Stimulated activated CD8-positive, alpha-beta memory T cell treated with anti-CD3 and anti-CD28 coated beads, Interleukin-15, amount 100 ng/mL, for 24 hours (primary cell): Measurements from ENCODE around the gene ZNF521.

Source experiments
- DNase-seq: peaks from one replicate; pipeline ENCODE4 v3.0.0-alpha.2; 2020; ENCODE audit warnings: low read depth

ZNF521 gene

DNA sequence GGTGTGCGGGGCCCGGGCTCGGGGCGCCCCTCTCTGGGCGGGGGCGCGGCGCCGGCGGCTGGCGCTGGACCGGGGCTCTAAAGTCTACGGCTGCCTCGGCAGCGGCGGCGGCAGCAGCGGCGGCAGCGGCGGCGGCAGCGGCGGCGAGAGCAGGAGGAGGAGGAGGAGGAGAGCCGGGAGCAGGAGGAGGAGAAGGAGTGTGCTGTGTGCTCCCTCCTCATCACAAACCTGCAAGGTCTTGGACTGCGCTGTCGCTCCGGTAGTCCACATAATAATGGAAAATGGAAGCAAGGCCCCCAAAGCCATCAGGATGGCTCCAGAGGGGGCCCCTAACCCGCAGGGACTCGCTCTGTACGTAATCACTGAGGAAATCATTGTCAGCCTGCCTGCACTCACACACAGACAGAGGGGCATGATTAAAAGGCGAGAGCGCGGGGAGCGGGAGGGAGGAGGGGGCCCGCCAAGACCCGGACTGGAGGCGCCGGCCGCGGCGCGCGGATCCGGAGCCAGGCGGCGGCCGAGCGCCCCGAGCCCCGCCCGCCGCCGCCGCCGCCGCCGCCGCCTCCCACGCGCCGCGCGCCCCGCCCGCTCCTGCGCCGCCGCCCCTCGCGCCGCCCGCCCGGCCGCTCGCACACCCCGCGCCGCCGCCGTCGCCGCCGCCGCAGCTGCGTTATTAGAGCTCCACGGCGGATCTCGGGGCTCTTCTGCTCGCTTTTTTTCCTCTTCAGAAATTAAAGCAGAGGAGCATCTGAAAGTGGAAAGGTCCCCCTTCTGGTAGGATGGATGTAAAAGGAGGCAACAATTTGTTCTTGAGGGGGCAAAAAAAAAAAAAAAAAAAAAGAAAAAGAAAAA lies at the start of gene ZNF521:
Gene ZNF521 (minus strand): TSS at position 390 of the 852 bp plus-strand sequence. CDS start 1,220 bp downstream, outside the sequence.
- DNase-seq, result peak; percentile 13

DNA sequence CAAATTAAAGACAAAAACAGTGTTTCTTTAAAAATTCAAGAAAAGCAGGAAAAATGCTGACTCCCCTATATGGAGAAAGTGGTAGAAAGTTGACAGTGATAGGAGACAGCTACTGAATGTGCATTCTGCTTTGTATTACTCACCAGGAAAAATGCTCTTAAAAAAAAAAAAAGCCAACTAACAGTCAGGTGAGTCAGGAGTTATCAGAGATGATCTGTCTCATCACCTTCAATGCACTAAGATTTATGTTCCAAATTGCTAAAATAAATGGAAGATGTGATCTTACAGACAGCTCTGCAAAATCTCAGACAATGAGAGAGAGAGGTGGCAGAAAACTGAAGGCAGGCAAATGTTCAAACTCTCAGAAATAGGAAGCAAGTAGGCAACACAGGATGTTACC lies 47.6 kb upstream of the ZNF521 start:
- no peak for DNase-seq

DNA sequence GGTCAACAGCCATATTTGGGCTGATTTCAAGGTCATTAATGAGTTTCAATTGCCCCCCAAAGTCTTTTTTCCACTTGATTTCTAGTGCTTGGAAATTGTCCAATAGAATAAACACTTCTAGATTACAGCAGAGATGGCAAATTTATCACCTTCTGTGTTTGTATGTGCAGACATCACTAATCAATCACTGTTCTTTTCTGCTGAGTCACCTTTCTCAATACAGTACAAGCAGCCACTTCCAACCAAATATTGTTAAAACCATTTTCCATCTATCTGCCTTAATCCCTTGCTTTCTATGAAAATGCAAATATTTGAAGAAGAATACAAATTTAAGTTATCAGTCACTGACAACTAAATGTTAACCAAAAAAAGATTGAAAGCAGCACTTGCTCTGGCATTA lies 40.2 kb upstream of the ZNF521 start:
- DNase-seq, result no peak

DNA sequence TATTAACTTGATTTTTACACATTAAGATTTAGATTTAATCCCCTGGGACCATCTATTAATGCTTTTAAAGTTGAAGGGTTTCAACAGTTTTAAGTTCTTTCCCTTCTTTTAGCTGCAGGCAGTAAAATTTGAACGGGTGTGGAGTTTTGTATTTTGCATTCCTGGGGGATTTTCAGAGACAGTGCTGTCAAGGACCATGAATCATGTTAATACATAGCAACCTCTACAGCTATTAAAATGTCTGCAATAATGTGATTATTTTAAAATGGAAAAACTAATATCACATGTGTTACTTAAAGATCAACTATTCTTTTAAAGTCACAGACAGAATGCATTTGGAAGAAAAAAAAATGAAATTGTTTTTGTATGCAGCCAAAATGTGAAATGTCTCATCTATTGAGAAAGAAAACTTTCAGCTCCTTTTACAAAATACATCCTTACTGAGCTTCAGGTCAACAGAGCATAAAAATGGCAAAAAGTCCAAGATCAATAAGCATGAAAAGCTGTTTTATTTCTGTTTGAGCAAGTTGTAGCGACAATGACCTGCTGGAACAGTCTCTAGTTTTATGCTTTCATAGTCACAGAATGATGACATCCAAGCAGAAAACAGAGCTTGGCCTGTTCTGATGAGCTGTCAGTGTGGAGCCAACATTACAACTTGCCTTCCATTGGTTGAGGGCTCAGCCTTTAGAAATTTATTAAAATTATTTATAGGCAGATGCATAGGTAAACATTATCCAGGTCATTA lies 21.6 kb upstream of the ZNF521 start:
- no peak for DNase-seq

DNA sequence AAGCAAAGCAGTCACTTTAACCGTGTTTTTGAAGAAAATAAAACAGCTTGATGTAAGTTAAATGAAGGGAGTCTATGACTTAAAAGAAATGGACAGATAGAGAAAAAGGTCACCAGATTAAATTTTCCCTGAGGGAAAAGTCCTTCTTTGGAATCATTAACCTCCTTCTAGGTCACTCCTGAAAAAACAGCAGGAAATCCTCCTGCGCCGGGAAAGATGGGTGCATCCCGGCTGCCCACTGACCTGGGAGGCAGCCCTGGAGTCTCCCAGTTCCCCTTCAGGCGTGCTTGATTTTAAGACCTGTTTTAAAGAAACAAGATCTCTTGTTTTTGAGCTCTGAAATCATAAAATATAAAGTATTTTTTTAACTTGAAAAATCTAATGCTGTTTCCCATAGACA lies 18.4 kb upstream of the ZNF521 start:
- no peak for DNase-seq

DNA sequence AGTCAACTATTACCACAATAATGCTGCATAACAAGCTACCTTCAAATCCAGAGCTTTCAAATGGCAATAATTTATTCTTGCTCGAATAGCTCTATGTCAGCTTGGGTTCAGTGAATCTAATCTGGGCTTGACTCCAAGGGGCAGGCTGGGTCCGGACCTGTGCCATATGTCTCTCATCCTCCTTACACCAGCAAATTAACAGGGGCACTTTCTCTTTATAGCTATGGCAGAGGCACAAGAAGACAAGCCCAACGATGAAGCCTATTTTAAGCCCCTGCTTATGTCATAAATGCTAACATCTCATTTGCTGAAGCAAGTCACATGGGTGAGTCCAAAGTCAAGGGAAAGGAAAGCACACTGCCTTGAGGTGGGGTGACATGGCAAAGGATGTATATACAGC lies 13.3 kb upstream of the ZNF521 start:
- no peak for DNase-seq

DNA sequence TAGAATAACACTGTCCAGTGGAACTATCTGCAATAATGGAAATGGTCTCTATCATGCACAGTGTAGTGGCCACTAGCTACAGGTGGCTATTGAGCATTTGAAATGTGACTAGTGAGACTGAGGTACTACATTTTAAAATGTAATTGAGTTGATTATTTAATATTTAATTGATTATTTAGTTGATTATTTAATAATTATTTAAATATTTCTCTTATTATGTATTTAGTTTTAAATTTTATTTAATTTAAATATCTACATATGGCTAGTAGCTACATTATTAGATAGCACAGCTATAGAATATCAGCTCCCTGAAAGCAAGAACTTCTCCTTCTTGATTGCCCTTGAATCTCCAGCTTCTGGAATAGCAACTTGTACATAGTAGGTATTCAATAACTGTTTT lies 12.8 kb upstream of the ZNF521 start:
- no peak for DNase-seq

DNA sequence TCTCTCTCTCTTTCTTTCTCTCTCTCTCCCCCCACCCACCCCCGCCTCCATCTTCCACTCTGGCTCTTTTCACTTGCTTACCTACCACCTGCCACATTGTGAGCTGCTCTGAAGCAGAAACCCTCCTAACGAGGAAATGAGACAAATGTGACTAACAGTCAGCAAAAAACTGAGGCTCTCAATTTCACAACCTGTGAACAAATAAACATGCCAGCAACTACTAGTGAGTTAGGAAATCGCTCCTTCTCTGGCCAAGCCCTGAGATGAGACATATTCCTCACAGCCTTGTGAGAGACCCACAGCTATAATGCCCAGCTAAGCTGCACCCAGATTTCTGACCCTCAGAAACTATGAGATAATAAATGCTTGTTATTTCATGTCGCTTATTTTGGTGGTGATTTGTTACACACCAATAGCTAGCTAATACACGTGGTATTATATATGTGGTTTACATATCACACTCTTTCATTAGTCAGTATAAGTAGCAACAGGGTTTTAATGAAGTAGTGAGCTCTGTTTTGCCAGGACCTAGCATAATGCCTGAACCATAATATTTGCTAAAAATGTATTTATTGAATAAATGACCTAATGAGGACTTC lies 8.4 kb upstream of the ZNF521 start:
- DNase-seq, result no peak

DNA sequence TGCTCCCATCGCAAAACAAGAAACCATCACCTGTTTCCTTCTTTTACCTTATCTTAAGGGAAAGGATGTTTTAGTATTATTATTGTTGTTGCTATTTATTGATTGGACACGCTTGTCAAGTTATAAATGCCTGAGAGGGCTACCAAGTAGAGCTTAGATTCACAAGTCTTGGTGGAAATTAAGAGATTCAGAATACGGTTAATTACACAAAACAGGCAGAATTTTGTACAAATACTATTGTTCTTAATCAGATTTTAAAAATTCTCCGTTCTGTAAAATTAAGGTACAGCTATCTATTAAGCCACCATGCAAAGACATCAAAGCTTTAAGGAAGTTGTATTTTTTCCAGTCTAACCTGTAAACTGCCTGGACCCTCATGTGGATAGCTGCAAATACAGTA lies 1.1 kb upstream of the ZNF521 start:
- DNase-seq, result no peak

DNA sequence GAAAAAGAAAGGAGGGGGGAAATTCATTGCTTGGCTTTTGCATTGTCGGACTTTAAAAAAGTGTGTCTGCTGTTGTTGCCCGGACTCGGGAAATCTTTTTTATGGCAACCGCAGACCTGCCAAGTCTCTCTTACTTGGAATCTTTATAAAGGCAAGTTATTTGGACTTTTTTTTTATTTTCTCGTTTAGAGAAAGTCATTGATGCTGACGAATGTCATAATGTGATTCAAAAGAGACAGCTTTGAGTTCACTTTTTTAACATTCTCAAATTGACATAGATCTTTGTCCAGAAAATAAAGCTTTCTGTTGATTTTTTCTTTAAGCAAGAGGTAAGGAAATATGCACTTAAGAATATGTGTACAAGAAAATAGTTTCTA lies 651 bp upstream of the ZNF521 start:
- no peak for DNase-seq

DNA sequence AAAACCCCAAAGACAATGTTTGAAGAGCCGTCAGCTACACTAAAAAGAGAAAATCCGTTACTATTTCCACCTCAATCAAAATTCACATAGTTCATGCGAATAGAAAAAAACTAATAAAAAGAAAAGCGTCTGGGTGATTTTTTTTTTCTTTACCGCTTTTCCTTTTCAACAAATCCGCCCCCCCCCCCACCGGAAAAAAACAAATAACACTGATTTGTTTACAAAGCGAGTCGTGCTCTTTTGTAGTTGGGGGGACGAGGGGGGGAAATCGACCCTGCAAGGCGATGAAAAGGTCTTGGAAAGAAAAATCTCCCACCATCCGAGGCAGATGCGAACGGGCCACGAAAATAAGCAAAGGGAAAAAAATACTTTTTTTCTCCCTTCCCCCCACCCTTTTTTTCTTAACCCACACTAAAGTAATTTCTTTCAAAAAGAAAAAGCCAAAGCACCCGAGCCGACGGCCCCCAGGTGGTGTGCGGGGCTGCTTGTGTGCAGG lies 638 bp downstream of the ZNF521 start:
- no peak for DNase-seq

DNA sequence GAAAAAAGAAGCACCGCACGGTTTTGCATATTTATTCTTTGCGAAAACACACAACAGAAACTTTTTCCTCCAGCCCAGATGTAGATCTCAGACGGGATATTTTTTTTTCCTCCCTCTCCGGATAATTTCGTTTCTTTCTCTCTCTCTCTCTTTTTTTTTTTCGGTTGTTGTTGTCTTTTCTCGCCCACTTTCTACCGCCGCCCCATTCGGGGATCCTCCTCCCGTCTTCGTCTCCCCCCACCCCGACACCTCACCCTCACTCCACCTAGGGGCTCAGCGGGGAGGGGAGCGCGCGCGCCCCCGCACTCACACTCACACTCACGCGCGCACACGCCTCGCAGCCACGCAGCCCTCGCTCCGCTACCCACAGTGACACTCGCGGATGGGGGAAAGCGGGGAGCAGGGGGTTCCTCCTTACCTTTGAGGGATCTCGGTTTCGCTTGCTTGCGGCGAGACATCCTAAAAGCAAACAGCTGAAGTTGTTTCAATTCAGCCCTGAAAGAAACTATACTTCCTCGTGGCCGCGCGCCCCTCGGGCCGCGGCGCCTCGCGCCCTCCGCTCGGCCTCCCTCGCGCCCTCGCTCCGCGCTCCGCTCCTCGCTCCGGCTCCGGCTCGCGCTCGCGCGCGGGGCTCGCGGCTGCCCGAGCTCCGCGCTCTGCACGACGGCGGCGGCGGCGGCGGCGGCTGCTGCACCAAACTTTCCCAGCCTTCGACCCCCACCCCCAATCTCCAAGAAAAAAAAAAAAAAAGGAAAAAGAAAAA lies 1.3 kb downstream of the ZNF521 start:
- DNase-seq, result no peak

DNA sequence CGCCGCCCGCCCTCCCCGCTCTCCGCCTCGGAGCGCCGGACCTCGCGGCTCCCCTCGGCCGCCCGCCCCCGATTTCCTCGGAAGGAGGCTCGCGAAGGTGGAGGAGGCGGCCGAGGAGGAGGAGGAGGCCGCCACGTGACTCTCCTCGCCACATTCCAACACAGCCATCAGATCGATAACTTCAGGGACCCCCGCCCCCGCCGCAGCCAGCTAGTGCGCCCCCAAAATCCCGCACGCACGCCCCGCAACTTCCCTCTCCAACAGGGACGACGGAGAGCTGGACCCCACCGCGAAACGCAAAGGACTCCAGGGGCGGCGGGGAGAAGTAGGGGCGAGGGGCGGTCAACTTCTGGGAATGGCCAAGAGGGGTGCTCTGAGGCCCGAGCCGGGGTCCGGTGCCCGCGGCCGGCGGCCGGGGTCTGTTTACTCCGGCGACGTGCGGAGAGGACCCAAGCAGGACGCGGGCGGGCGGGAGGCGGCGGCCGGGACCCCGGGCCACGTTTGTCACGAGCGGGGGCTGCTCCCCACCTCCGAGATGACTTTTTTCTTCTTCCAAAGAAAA lies 2.0 kb downstream of the ZNF521 start:
- no peak for DNase-seq

DNA sequence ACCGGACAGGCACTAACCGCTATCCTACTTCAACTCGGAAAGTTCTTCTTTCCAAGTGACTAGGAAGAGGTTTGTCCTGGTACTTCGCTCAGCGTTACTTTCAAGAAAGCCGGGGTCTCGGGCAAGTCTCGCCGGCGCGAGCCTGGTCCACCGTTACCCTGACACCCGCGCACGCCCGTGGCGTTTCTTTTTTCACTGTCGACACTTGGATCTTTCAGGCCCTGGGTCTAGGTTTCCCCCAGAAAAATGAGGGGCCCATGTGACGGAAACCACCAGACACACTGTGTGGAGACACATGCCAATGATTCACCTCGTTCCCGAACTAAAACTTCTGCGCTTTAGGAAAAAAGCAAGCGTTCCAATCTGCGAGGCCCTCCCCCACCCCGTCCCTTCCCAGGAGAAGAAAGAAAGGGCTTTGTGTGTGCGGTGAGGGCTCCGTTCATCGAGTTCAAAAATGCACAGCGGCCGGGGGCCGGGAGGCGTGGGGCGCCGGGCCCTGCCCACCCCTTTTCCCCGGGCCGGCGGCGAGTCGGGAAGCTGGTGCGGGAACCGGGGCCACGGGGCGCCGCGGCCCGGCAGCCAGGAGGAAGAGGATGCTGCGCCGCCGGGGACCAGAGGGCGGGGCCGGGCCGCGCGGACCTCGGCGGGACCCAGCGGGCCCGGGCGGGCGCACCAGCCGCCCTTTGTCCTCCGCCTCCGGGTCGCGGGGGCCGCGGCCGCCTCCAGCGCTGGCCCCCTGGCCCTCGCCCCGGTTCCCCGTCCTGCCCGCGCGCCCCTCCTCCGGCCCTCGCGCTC lies 2.6 kb downstream of the ZNF521 start:
- DNase-seq, result no peak

DNA sequence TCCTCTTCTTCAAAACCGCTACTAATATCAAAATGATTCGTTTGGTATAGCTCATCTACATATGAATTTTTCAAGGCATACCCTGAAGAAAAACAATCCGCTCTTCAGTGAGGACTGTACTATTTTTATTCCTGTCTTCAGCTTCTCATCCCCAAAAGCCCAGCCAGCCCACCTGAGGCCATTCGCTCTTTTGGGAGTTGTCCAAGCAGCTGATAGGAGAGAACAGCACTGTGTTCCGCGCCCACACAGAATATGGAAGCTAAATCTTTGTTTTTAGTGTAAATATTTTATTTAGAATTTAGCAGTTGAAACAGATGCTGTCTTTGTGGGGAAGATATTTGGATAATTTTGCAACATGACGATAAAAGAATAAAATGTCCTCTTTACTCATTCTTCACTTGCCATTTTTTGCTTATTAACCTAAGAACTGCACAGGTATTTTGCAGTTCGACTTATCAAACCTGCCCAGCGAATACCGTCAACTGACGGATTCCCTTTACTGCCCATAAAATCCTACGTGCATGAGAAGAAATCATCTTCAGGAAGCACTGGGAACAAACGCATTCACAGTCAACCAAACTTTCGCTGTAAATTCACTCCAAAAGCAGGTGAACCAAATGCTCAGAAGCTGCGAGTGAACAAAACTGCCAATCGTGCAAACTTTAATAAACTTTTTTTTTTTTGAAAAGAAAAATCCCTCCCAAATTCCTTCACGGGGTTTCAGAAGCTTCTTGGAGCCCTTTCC lies 3.4 kb downstream of the ZNF521 start:
- DNase-seq, result no peak

DNA sequence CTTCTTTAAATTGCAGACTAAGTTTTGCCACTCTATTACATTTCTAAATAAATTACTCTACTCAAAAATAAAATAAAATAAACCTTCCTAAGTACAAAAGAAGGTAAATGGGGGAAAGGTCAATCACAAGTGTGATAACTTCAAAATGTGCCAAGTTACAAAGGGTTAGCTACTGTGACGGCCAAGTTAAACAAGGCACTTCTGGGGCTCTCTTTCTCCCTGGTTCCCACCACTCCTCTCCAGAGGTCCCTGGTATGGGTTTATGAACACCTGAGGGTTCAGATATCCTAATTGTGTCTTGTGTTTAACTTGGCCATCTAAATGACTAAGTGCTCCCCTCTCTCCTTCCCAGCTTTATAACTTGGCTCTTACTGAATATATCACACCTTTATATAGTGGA lies 5.4 kb downstream of the ZNF521 start:
- DNase-seq, result no peak

DNA sequence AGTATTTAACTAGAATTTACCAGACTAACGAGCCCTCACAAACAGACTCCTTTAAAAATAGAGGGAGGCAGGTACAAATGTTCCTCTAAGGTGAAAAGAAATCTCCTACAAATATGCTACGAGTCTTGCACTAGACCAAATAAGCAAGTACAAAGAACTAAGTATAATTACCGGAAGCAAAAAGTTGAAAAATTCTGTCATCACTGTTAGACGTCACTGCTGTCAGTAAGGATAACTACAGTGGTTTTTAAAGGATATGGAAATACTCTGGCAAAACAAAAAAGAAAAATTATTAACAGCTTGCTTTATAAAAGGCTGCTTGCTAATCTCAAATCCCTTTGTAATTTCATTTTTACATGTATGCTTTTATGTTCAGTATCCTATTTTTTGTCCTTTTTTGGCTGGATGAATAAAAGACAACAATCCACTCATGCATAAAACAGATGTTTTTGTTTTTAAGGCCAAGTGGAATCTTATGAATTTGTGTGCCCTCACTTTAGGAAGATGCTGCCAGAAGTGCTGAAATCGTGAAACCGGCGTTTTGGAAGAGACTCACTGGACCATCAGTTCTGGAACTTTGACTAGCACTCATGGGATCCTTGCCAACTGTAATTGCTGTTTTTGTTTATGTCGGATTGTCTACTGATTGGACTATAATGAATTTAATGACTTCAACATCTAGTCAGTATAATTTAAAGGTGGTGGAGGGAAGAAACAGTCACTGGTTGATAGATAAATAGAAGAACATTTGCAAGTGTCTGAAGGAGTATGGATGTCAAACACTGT lies 6.7 kb downstream of the ZNF521 start:
- DNase-seq, result no peak

DNA sequence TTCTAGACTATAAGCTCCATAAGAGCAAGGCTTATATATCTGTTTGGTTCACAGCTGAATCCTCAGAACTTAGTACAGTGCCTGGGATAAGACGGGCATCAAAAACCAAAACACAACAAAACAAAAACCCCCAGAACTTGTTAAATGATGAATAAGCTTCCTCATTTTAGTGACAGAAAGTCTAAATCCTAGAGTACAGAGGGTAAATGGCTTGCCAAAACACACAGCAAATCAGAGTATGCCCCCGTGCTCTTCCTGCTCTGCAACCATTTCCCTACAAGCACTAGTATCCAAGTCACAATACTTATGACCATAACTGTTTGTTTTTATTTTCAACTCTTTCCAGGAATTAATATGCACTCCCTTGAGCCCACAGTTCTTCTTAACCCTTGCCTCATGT lies 10.1 kb downstream of the ZNF521 start:
- no peak for DNase-seq

DNA sequence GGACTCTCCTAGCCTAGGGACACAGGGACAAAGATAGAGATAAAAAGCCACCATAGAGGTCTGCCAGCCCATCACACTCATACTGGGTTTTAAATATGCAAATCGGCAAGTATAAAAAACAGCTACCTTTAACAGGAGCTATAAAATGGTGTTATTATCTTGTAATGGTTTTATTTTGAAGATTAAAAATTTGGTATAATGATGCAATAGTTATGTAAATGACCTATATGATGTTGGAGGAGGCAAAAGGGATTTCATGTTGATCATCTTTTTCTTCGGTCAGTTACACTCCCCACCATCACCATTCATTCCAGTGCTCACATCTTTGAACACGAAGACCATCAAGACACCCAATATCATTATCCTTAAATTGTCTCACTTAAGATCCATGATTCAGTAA lies 11.2 kb downstream of the ZNF521 start:
- DNase-seq, result no peak
